Retina (tissue), 1 donor: ENCODE results near the gene OSMR.

Source experiments
- DNase-seq: peaks from one replicate; pipeline ENCODE4 v3.0.0-alpha.2; 2016

OSMR gene

GRCh38 chr5:38932854-38933408, 87.1 kb downstream of the OSMR start:
- DNase-seq: no peak

- no peak for DNase-seq
Observed at GRCh38 chr5:38935437-38935836, 89.6 kb downstream of the OSMR start.

DNA sequence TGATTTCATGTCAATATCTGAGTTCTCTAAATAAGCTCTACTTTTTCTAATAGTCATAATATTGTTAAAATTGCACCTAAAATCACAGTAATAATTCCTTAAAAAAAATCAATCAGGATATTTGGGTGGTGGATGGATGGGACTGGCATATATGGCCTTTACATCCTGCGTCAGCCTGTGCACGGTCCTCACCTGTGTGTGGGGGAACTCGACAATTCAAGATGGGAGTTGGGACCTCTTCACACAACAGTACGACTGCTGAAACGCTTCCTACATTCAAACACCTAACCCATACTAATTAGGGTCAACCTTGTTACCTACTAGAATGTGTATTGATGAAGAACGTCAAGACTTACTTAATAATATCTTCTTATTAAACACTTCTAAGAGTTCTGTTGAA, 90.5 kb downstream of the OSMR start:
- no peak for DNase-seq

DNA sequence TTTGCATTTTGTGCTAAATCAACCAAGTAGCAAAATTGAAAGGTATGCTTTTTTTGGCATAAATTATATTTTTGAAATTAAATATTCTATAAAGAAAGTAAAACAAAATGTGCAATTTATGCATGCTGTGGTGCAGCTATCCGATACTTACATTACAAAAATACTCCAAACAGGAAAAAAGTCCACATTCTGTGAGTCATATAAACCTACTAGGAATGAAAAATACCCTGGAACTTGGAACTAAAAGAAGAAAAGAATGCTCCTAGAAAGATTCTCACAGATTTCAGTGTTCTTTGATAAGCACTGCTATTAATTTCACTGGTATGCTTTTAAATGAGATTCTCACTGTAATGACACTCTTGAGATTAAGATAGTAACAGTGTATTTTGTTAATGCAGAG, 92.6 kb downstream of the OSMR start:
- no peak for DNase-seq

GRCh38 chr5:38938973-38939372, 93.2 kb downstream of the OSMR start:
- DNase-seq: no peak

- no peak for DNase-seq
Observed at GRCh38 chr5:38940230-38940858, 94.5 kb downstream of the OSMR start.

- DNase-seq: no peak
Observed at GRCh38 chr5:38941912-38942311, 96.1 kb downstream of the OSMR start.

GRCh38 chr5:38944282-38944681, 98.5 kb downstream of the OSMR start:
- DNase-seq: no peak

DNA sequence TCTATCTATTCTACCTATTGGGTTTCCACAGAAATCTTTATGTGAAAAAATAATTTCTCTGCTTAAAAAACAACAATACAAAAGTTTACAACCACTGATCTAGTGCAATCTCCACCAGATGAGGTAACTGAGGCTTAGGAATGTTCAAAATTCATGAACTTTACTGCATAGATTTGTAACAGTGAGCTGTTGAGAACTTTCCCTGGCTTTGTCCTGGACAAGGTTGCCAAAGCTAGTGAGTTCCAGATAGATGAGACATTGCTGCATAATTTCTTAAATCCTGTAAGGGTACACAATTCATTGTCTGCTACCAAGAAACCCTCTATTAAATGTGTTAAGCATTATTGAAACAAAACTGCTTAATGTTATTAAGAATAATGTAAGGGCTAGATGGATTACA, 102.7 kb downstream of the OSMR start:
- DNase-seq: no peak

GRCh38 chr5:38953426-38954012, 107.7 kb downstream of the OSMR start:
- no peak for DNase-seq

GRCh38 chr5:38961691-38962090, 115.9 kb downstream of the OSMR start:
- DNase-seq: no peak

DNA sequence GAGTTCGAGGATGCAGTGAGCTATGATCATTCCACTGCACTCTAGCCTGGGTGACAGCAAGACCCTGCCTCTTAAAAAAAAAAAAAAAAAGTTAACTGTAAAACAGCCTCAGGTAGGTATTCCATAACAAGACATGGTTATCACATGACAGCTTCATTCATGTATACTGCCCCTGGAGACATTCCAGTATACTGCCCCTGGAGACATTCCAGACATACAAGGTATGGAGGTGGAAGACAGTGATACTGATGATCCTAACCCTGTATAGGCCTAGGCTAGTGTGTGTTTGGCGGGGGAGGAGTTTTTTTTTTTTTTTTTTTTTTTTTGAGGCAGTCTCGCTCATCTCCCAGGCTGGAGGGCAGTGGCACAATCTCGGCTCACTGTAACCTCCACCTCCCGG, 122.9 kb downstream of the OSMR start:
- no peak for DNase-seq

GRCh38 chr5:38978036-38978435, 132.2 kb downstream of the OSMR start:
- no peak for DNase-seq

- DNase-seq: no peak
Observed at GRCh38 chr5:38979535-38979934, 133.7 kb downstream of the OSMR start.
